ENCODE data around the gene CCDC127. TPM values are rescaled to one million over a fixed set of nuclear protein-coding genes. Genes with fewer than 3 reads are reported as not detected.
A peak's percentile ranks its signal among the peaks of the same experiment; 100 is the strongest.
"Not testable (repeated sequence)": the region's sequence is repeated elsewhere in the genome, so short reads cannot be mapped to it uniquely, and the experiment has no call there.

The CCDC127 gene, protein sequence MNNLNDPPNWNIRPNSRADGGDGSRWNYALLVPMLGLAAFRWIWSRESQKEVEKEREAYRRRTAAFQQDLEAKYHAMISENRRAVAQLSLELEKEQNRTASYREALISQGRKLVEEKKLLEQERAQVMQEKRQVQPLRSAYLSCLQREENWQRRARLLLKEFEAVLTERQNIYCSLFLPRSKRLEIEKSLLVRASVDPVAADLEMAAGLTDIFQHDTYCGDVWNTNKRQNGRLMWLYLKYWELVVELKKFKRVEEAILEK
- 4.3 and 6.2 TPM in 2 replicates for total RNA-seq

DNA sequence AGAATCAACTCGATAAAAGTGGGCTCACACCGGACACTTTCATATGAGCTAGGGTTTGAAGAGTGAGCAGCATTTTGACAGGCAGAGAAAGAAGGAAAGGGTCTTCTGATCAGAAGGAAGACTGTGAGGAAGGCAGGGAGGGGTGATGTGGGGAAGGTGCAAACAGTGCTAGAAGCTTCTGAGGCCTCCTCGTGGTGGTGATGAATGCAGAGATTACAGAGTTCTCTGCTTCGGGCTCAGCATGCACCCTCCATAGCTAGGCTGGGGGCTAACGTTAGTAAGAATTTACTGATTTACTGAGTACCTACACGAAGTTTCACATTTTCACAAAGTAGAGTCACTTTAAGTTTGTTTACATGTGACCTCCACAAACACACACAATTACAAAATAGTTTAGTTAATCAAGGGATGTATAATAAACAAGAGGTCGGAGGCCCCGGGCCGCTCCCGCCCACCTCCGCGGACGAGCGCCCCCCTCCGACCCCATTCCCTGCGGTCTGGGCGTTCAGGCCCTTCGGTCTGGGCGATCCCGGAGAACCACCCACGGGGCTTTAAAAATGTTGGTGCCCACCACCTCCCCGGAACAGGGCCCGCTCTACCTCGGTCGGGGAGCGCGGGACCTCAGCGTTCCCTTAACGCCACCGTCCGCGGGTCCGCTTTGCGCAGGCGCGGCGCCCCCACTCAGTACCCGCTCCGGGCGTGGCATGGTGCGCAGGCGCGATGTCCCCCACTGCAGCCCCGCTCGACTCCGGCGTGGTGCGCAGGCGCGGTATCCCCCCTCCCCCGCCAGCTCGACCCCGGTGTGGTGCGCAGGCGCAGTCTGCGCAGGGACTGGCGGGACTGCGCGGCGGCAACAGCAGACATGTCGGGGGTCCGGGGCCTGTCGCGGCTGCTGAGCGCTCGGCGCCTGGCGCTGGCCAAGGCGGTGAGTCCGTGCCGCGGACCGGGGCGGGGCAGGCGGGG, at the start of gene CCDC127, which contains the start of gene SDHA:
Gene CCDC127, minus strand, starts transcription at position 660 of the 963 bp plus-strand sequence. CDS start 1,304 bp downstream, outside the sequence.
Gene SDHA, plus strand, starts transcription at position 827 of the 963 bp plus-strand sequence. Its CDS starts 36 bp downstream, at position 863.
- peak; percentile 100 for DNase-seq (ENCODE audit: insufficient read length, low spot score, missing footprints)
- not testable (repeated sequence) for H3K36me3 ChIP-seq (ENCODE audit: insufficient read depth, low read length); H3K9me3 ChIP-seq (ENCODE audit: low read depth, low read length); H3K27me3 ChIP-seq (ENCODE audit: insufficient read depth, low read length)
- TF ChIP-seq, protein P1, sequence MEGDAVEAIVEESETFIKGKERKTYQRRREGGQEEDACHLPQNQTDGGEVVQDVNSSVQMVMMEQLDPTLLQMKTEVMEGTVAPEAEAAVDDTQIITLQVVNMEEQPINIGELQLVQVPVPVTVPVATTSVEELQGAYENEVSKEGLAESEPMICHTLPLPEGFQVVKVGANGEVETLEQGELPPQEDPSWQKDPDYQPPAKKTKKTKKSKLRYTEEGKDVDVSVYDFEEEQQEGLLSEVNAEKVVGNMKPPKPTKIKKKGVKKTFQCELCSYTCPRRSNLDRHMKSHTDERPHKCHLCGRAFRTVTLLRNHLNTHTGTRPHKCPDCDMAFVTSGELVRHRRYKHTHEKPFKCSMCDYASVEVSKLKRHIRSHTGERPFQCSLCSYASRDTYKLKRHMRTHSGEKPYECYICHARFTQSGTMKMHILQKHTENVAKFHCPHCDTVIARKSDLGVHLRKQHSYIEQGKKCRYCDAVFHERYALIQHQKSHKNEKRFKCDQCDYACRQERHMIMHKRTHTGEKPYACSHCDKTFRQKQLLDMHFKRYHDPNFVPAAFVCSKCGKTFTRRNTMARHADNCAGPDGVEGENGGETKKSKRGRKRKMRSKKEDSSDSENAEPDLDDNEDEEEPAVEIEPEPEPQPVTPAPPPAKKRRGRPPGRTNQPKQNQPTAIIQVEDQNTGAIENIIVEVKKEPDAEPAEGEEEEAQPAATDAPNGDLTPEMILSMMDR (IDR thresholded peaks at IDR 0.05; ENCODE audit: extremely low read depth, low read depth, low read length), result peak; percentile 34
- Histone ChIP-seq H3K4me2 (ENCODE audit: insufficient read depth, low read length) (peak within 1 kb of the TSS; percentile 99), H3K79me2 (ENCODE audit: insufficient read depth, low read length) (peaks cover 72% of the 10 kb centered on the region), H2AFZ (ENCODE audit: low read length) (peak within 1 kb of the TSS; percentile 91), H3K4me3 (ENCODE audit: insufficient read depth, low read length) (peak within 1 kb of the TSS; percentile 95), H3K27ac (ENCODE audit: low read depth, low read length) (peak within 1 kb of the TSS; percentile 82), H3K4me1 (ENCODE audit: insufficient read depth, low read length) (peaks cover 23% of the 10 kb centered on the region), H4K20me1 (ENCODE audit: insufficient read depth, low read length) (peaks cover 29% of the 10 kb centered on the region)

DNA sequence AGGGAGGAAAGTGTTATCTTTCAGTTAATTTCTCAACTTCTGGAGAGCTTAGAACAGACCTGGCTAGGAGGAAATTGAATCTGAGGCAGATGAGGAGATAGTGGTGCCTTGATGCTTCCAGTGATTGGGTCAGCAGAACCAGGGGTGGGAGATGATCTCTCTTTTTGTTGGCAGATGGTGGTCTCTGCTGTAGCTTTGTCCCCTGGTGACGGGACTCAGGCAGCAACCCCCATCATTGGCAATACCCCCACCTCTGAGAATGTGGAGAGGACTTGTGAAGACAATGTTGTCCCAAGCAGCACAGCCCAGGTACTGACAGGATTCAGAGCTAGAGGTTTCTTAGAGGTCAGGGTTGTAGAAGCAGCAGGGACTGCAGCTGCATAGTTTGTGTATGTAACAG, 49.8 kb upstream of the CCDC127 start:
- TF ChIP-seq, protein P1 (IDR thresholded peaks at IDR 0.05; ENCODE audit: extremely low read depth, low read depth, low read length), result no peak
- no peak overlapping the region for H3K27ac ChIP-seq (ENCODE audit: low read depth, low read length)

DNA sequence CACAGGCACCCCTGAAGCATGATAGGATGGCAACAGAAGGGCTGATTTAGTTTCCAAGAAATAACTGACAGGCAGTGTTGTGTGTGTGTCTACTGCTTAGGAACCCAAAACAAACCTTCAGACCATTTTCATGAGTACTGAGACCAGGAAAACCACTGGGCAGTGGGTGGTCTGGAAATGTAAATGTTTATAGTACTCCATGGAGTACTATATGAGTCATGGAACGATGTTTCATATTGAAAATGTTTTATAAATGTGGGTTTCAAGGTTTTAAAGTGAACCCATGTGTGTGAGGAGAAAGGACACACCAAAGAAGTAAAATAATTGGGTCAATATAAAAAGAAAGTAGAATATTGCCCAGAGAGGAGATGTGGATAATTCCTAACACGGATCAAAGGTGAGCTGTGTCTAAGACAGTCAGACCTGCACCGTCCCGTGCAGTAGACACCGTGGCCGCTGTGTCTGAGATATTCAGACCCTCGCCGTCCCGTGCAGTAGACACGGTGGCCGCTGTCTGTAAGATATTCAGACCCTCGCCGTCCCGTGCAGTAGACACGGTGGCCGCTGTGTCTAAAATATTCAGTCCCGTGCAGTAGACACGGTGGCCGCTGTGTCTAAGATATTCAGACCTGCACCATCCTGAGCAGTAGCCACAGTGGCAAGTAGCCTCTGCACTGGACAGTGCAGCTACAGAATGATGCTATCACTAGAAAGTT, 48.5 kb upstream of the CCDC127 start:
- H3K27ac ChIP-seq (ENCODE audit: low read depth, low read length); H3K4me3 ChIP-seq (ENCODE audit: insufficient read depth, low read length); H3K9me3 ChIP-seq (ENCODE audit: low read depth, low read length); H2AFZ ChIP-seq (ENCODE audit: low read length); H3K4me2 ChIP-seq (ENCODE audit: insufficient read depth, low read length); H4K20me1 ChIP-seq (ENCODE audit: insufficient read depth, low read length); H3K27me3 ChIP-seq (ENCODE audit: insufficient read depth, low read length); H3K79me2 ChIP-seq (ENCODE audit: insufficient read depth, low read length): not testable (repeated sequence)
- H3K36me3 ChIP-seq (ENCODE audit: insufficient read depth, low read length), result peaks cover 13% of the 10 kb centered on the region
- peak; percentile 32 for DNase-seq (ENCODE audit: insufficient read length, low spot score, missing footprints)
- H3K4me1 ChIP-seq (ENCODE audit: insufficient read depth, low read length), result peaks cover 26% of the 10 kb centered on the region

More for the DNA sequence above, 49.8 kb upstream of the CCDC127 start:
- Histone ChIP-seq H3K4me3 (ENCODE audit: insufficient read depth, low read length) (no peak overlapping the region), H3K9me3 (ENCODE audit: low read depth, low read length) (no peaks in the 10 kb centered on the region), H3K4me2 (ENCODE audit: insufficient read depth, low read length) (no peak overlapping the region), H3K79me2 (ENCODE audit: insufficient read depth, low read length) (peaks cover 6% of the 10 kb centered on the region), H4K20me1 (ENCODE audit: insufficient read depth, low read length) (no peaks in the 10 kb centered on the region), H3K4me1 (ENCODE audit: insufficient read depth, low read length) (peaks cover 26% of the 10 kb centered on the region), H3K36me3 (ENCODE audit: insufficient read depth, low read length) (peaks cover 13% of the 10 kb centered on the region), H2AFZ (ENCODE audit: low read length) (no peak overlapping the region), H3K27me3 (ENCODE audit: insufficient read depth, low read length) (no peaks in the 10 kb centered on the region)
- DNase-seq (ENCODE audit: insufficient read length, low spot score, missing footprints), result no peak

DNA sequence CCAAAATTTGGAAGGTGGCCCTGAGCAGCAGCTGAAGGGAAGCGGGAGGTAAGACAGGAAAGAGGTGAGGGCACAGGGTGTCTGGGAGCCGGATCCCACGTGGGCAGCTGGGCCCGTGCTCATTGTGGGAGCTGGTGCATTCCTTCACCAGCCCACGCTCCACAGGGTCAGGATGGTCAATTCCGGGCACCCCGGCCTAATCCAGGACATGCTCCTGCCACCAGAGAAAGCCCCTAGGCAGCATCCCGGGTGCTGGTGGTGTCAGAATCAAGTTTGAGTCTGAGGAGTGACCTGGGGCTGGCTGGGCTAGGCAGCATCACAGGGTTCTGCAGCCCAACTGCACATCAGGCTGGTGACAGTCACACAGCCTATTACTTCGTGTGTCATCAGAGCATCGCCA, 46.4 kb upstream of the CCDC127 start:
- Histone ChIP-seq H2AFZ (ENCODE audit: low read length) (no peak overlapping the region), H3K4me1 (ENCODE audit: insufficient read depth, low read length) (peaks cover 26% of the 10 kb centered on the region), H3K79me2 (ENCODE audit: insufficient read depth, low read length) (no peaks in the 10 kb centered on the region), H3K27ac (ENCODE audit: low read depth, low read length) (peak overlapping the region; percentile 81), H3K27me3 (ENCODE audit: insufficient read depth, low read length) (no peaks in the 10 kb centered on the region), H3K9me3 (ENCODE audit: low read depth, low read length) (no peaks in the 10 kb centered on the region), H3K4me3 (ENCODE audit: insufficient read depth, low read length) (no peak overlapping the region), H3K4me2 (ENCODE audit: insufficient read depth, low read length) (peak overlapping the region; percentile 67), H4K20me1 (ENCODE audit: insufficient read depth, low read length) (no peaks in the 10 kb centered on the region), H3K36me3 (ENCODE audit: insufficient read depth, low read length) (peaks cover 13% of the 10 kb centered on the region)
- no peak for DNase-seq (ENCODE audit: insufficient read length, low spot score, missing footprints)
- TF ChIP-seq, protein P1 (IDR thresholded peaks at IDR 0.05; ENCODE audit: extremely low read depth, low read depth, low read length), result no peak

DNA sequence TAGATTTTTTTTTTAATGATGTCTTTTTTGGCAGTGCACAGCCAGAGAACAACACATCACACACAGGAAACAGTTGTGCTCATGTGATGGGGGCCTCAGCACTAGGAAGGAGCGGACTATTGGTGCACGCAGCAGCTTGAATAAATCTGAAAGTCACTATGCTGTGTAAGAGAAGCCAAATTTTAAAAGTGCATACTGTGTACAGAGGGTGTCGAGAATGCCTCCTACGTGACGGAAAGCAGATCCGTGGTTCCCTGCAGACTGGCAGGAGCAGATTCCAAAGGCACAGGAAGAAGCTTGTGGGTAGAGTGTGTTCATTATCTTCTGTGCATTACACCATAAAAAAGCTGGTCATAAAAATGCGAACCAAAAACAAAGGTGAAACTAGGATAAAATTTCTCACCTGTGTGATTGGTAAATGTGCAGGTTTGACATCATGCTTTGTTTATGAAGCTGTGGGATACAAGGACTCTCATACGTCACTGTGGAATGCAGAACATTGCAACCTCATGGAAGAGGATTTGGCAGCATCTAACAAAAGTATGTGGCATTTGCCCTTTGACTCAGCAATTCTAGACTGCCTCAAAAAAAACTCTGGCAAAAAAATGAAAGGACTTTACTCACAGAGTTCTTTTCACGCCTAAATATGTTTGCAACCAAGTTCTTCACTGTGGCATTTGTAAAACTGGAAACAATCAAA, 45.5 kb upstream of the CCDC127 start:
- H3K79me2 ChIP-seq (ENCODE audit: insufficient read depth, low read length); H3K9me3 ChIP-seq (ENCODE audit: low read depth, low read length); H2AFZ ChIP-seq (ENCODE audit: low read length); H3K4me3 ChIP-seq (ENCODE audit: insufficient read depth, low read length); H3K27me3 ChIP-seq (ENCODE audit: insufficient read depth, low read length); H4K20me1 ChIP-seq (ENCODE audit: insufficient read depth, low read length): not testable (repeated sequence)
- peak overlapping the region; percentile 67 for H3K4me2 ChIP-seq (ENCODE audit: insufficient read depth, low read length)
- peak; percentile 84 for DNase-seq (ENCODE audit: insufficient read length, low spot score, missing footprints)
- peaks cover 26% of the 10 kb centered on the region for H3K4me1 ChIP-seq (ENCODE audit: insufficient read depth, low read length)
- peaks cover 13% of the 10 kb centered on the region for H3K36me3 ChIP-seq (ENCODE audit: insufficient read depth, low read length)
- H3K27ac ChIP-seq (ENCODE audit: low read depth, low read length), result peak overlapping the region; percentile 81

Data from osteoblast (primary cell).